ENCODE data around the gene AIMP2. TPM values are rescaled to one million over a fixed set of nuclear protein-coding genes. Genes with fewer than 3 reads are reported as not detected.

Gene AIMP2
- total RNA-seq: 96.9 and 101 TPM in 2 replicates

GRCh38 chr7:6008668-6009611 lies at the start of gene AIMP2, which contains the start of gene PMS2:
Gene AIMP2, plus strand, starts transcription at chr7:6009272. Its CDS starts 92 bp downstream, at chr7:6009364.
Gene PMS2, minus strand, starts transcription at chr7:6009049. Its CDS starts 30 bp downstream, at chr7:6009019.

GRCh38 chr7:5970347-5970911 lies 38.6 kb upstream of the AIMP2 start, which contains the start of gene RSPH10B:
Gene RSPH10B, minus strand, starts transcription at chr7:5970689. Its CDS starts 3,573 bp downstream, at chr7:5967116.

GRCh38 chr7:6030988-6031387 lies 21.9 kb downstream of the AIMP2 start, which contains the start of gene ANKRD61:
Gene ANKRD61, plus strand, starts transcription at chr7:6031376. Its CDS starts 0 bp downstream, at chr7:6031376.

Other genes starting within 250 kb of the AIMP2 start
- 28.9 and 30.9 TPM in 2 replicates for gene RNF216, start 227.6 kb upstream of the AIMP2 start, total RNA-seq
- gene OCM, start 128.5 kb upstream of the AIMP2 start, total RNA-seq: not detected in 2 replicates
- gene CCZ1, start 110.5 kb upstream of the AIMP2 start, total RNA-seq: 92.5 and 104 TPM in 2 replicates
- gene RSPH10B, start 38.6 kb upstream of the AIMP2 start, total RNA-seq: 0.05 and 0.53 TPM in 2 replicates
- gene PMS2, start 223 bp upstream of the AIMP2 start, total RNA-seq: 10.8 and 12.5 TPM in 2 replicates
- 0.20 and 0.40 TPM in 2 replicates for gene ANKRD61, start 22.1 kb downstream of the AIMP2 start, total RNA-seq
- gene EIF2AK1, start 49.9 kb downstream of the AIMP2 start, total RNA-seq: 99.1 and 140 TPM in 2 replicates
- 4.1 and 5.3 TPM in 2 replicates for gene USP42, start 95.7 kb downstream of the AIMP2 start, total RNA-seq